AG04449 (cell line): ENCODE results near the gene SLC25A36.
"Not testable (repeated sequence)": the region's sequence is repeated elsewhere in the genome, so short reads cannot be mapped to it uniquely, and the experiment has no call there.

Source experiments
- CTCF ChIA-PET: fragments of 350-600 bp; formaldehyde crosslinking; extraction: SDS; loops from one replicate; lab custom pipeline; 2021; ENCODE audit warnings: antibody characterized with exemption; lab: Yijun Ruan, JAX
- POLR2A ChIA-PET: fragments of 400-600, 350-600 bp; formaldehyde crosslinking; extraction: SDS; loops from one replicate; lab custom pipeline; 2020; ENCODE audit warnings: antibody characterized with exemption, inconsistent platforms; lab: Yijun Ruan, JAX
- DNase-seq: peaks from one replicate; pipeline ENCODE4 v3.0.0-alpha.2; 2010; ENCODE audit warnings: low read depth, low spot score
- H3K4me3 ChIP-seq: 2 replicates; pipeline ENCODE4 v1.5.1; 2011; ENCODE audit warnings: low read depth, mild to moderate bottlenecking, control low read depth, low read length
- CTCF ChIP-seq: IDR thresholded peaks from one replicate; pipeline ENCODE4 v1.5.1; 2011; ENCODE audit warnings: mild to moderate bottlenecking, moderate library complexity, low read length, control low read depth, inconsistent platforms; ENCODE audit not compliant: insufficient read depth; ENCODE audit errors: missing control alignments

The SLC25A36 gene

GRCh38 chr3:140950863-140951262 is 9.2 kb downstream of the SLC25A36 start:
- TF ChIP-seq CTCF, result no peak

DNA sequence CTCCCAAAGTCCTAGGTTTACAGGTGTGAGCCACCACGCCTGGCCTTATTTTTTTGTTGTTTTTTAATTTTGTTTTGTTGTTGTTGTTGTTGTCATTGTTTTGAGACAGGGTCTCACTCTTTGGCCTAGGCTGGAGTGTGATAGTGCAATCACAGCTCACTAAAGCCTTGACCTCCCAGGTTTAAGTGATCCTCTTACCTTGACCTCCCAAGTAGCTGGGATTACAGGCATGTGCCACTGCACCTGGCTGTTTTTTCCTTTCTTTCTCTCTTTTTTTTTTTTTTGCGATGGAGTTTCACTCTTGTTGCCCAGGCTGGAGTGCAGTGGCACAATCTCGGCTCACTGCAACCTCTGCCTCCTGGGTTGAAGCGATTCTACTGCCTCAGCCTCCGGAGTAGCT is 10.1 kb downstream of the SLC25A36 start:
- POLR2A ChIA-PET, result not testable (repeated sequence)

More at GRCh38 chr3:140950863-140951262, 9.2 kb downstream of the SLC25A36 start:
- ChIA-PET POLR2A (no interaction called here), CTCF (no interaction called here)
- no peak overlapping the region for H3K4me3 ChIP-seq
- DNase-seq, result no peak

GRCh38 chr3:140953028-140953960 is 11.7 kb downstream of the SLC25A36 start:
- no peak for TF ChIP-seq CTCF
- ChIA-PET CTCF (interaction anchor here (1.4 kb wide), 2 partner anchors 10 to 21 kb away, joined by 3 to 4 read pairs; no protein-coding TSS in a partner anchor), POLR2A (no interaction called here)
- no peak overlapping the region for H3K4me3 ChIP-seq
- peak; percentile 65 for DNase-seq

More for the DNA sequence above, 10.1 kb downstream of the SLC25A36 start:
- not testable (repeated sequence) for DNase-seq, H3K4me3 ChIP-seq
- CTCF ChIA-PET, result interaction anchor here (0.6 kb wide), 1 partner anchor 20 kb away, joined by 3 read pairs; no protein-coding TSS in a partner anchor

- no peak for DNase-seq
- CTCF ChIA-PET, result interaction anchor here (1.4 kb wide), 1 partner anchor 11 kb away, joined by 3 read pairs; no protein-coding TSS in a partner anchor
- POLR2A ChIA-PET, result no interaction called here
- no peak for TF ChIP-seq CTCF
- no peak overlapping the region for H3K4me3 ChIP-seq
These were observed 12.9 kb downstream of the SLC25A36 start for GRCh38 chr3:140954576-140954975.

- ChIA-PET CTCF (interaction anchor here (2.0 kb wide), 1 partner anchor 12 kb away, joined by 6 read pairs; no protein-coding TSS in a partner anchor), POLR2A (no interaction called here)
- no peak for TF ChIP-seq CTCF
- no peak for DNase-seq
- H3K4me3 ChIP-seq, result no peak overlapping the region
These were observed 14.0 kb downstream of the SLC25A36 start for GRCh38 chr3:140955645-140956044.

GRCh38 chr3:140956058-140956835 is 14.6 kb downstream of the SLC25A36 start:
- DNase-seq, result no peak
- TF ChIP-seq CTCF, result no peak
- no peak overlapping the region for H3K4me3 ChIP-seq
- CTCF ChIA-PET, result interaction anchor here (1.0 to 2.0 kb wide), 4 partner anchors 9 to 17 kb away, joined by 3 to 6 read pairs (median 4); no protein-coding TSS in a partner anchor
- POLR2A ChIA-PET, result no interaction called here
